H1 (cell line): ENCODE results near the gene NRXN3. TPM values are rescaled to one million over a fixed set of nuclear protein-coding genes. Genes with fewer than 3 reads are reported as not detected.

Source experiments
- CTCF ChIA-PET: fragments of 300-600 bp; sonication (Branson Sonifier 250); formaldehyde crosslinking; loops from one replicate; lab custom pipeline; 2021; ENCODE audit not compliant: partially characterized antibody; lab: Charles Lee
- POLR2A ChIA-PET: fragments of 300-600 bp; sonication (Branson Sonifier 250); formaldehyde crosslinking; loops from one replicate; lab custom pipeline; 2021; ENCODE audit warnings: inconsistent platforms; ENCODE audit not compliant: partially characterized antibody; lab: Charles Lee
- DNase-seq, 2 experiments: peaks; one replicate each; pipeline versions ENCODE4 v3.0.0 to v3.0.0-alpha.2; 2010 to 2022; ENCODE audit warnings: low spot score in 2 of 2, low read depth in 1 of 2, mixed read lengths in 1 of 2
- FAIRE-seq: peaks from 2 replicates; lab custom pipeline; 2011; peaks lifted over from hg19 to GRCh38; lab: Jason Lieb, UNC
- H2AFZ ChIP-seq: 2 replicates; pipeline ENCODE4 v1.8.1; 2012; ENCODE audit warnings: low read length, inconsistent platforms
- H2AK5ac ChIP-seq: 2 replicates; pipeline ENCODE4 v1.6.1; 2013; ENCODE audit warnings: low read depth, low read length
- H2BK120ac ChIP-seq: replicated peaks from 2 replicates; pipeline ENCODE3; 2013; ENCODE audit warnings: low read depth, low read length, inconsistent platforms
- H2BK12ac ChIP-seq: 2 replicates; pipeline ENCODE4 v1.6.1; 2013; ENCODE audit warnings: low read depth, low read length
- H2BK15ac ChIP-seq: 2 replicates; pipeline ENCODE4 v1.6.1; 2013; ENCODE audit warnings: low read length
- H2BK20ac ChIP-seq: 2 replicates; pipeline ENCODE4 v1.6.1; 2013; ENCODE audit warnings: low read length
- H2BK5ac ChIP-seq: 2 replicates; pipeline ENCODE4 v1.6.1; 2013; ENCODE audit warnings: low read depth, low read length
- H3K14ac ChIP-seq: 2 replicates; pipeline ENCODE4 v1.6.1; 2013; ENCODE audit warnings: inconsistent platforms; ENCODE audit not compliant: insufficient read length
- H3K18ac ChIP-seq: 2 replicates; pipeline ENCODE4 v1.6.1; 2013; ENCODE audit warnings: low read length; ENCODE audit errors: extremely low read depth
- H3K23ac ChIP-seq: 2 replicates; pipeline ENCODE4 v1.6.1; 2013; ENCODE audit warnings: inconsistent platforms; ENCODE audit not compliant: insufficient read length
- H3K23me2 ChIP-seq: 2 replicates; pipeline ENCODE4 v1.6.1; 2013; ENCODE audit warnings: low read depth, low read length
- H3K27ac ChIP-seq: 2 replicates; pipeline ENCODE4 v1.6.1; 2011; ENCODE audit warnings: low read depth, low read length, inconsistent platforms
- H3K27me3 ChIP-seq, 4 experiments: replicated peaks in 1 of 4; 1 replicate in 1 of 4; 2 replicates in 3 of 4; pipeline versions ENCODE4 v1.6.1 to v1.8.1; 2011 to 2013; ENCODE audit warnings: low read length in 3 of 4, mild to moderate bottlenecking in 3 of 4, inconsistent platforms in 2 of 4, mixed read lengths in 2 of 4, moderate library complexity in 1 of 4; ENCODE audit not compliant: control insufficient read depth in 3 of 4, insufficient read depth in 3 of 4; ENCODE audit errors: extremely low read depth in 1 of 4
- H3K36me3 ChIP-seq, 4 experiments: 2 replicates each; pipeline versions ENCODE4 v1.6.1 to v1.8.1; 2011 to 2013; ENCODE audit warnings: mild to moderate bottlenecking in 4 of 4, low read length in 3 of 4, moderate library complexity in 2 of 4, control low read depth in 1 of 4, inconsistent platforms in 1 of 4; ENCODE audit not compliant: insufficient read depth in 4 of 4, control insufficient read depth in 2 of 4
- H3K4ac ChIP-seq: replicated peaks from 2 replicates; pipeline ENCODE3; 2013; ENCODE audit warnings: low read length, low read depth, mixed read lengths, inconsistent platforms; ENCODE audit not compliant: insufficient read length
- H3K4me1 ChIP-seq, 4 experiments: replicated peaks in 1 of 4; 1 replicate in 1 of 4; 2 replicates in 3 of 4; pipeline versions ENCODE4 v1.6.1 to v1.8.1; 2011 to 2013; ENCODE audit warnings: low read length in 3 of 4, inconsistent platforms in 2 of 4, mixed read lengths in 1 of 4; ENCODE audit not compliant: insufficient read depth in 4 of 4, control insufficient read depth in 3 of 4
- H3K4me2 ChIP-seq, 2 experiments: 2 replicates each; pipeline versions ENCODE4 v1.6.1 to v1.8.1; 2011 to 2013; ENCODE audit warnings: low read depth in 2 of 2, low read length in 2 of 2, control low read depth in 1 of 2, inconsistent platforms in 1 of 2, mild to moderate bottlenecking in 1 of 2; ENCODE audit not compliant: insufficient read depth in 1 of 2
- H3K4me3 ChIP-seq, 4 experiments: fragments of 200-600, 300-600 bp in 1 of 4; sonication (generic), shearing (Covaris generic), sonication (Bioruptor Twin) in 1 of 4; 2 replicates each; pipeline versions ENCODE4 v1.5.1 to v1.8.1; 2011 to 2016; ENCODE audit warnings: low read length in 4 of 4, low read depth in 3 of 4, control low read depth in 2 of 4, inconsistent platforms in 2 of 4, mild to moderate bottlenecking in 2 of 4, mixed read lengths in 1 of 4, moderate library complexity in 1 of 4; ENCODE audit not compliant: insufficient read depth in 2 of 4; ENCODE audit errors: extremely low read depth in 1 of 4
- H3K56ac ChIP-seq: replicated peaks from 2 replicates; pipeline ENCODE3; 2013; ENCODE audit warnings: low read depth, mild to moderate bottlenecking, mixed read lengths, low read length, inconsistent platforms; ENCODE audit not compliant: insufficient read length
- H3K79me1 ChIP-seq: 2 replicates; pipeline ENCODE4 v1.6.1; 2013; ENCODE audit warnings: low read depth, low read length, control low read depth
- H3K79me2 ChIP-seq, 2 experiments: 2 replicates each; pipeline versions ENCODE4 v1.6.1 to v1.8.1; 2012 to 2013; ENCODE audit warnings: low read length in 2 of 2, mild to moderate bottlenecking in 2 of 2, inconsistent platforms in 1 of 2; ENCODE audit not compliant: insufficient read depth in 2 of 2, control insufficient read depth in 1 of 2
- H3K9ac ChIP-seq, 4 experiments: replicated peaks in 1 of 4; 1 replicate in 1 of 4; 2 replicates in 3 of 4; pipeline versions ENCODE4 v1.6.1 to v1.8.1; 2011 to 2013; ENCODE audit warnings: low read depth in 3 of 4, low read length in 3 of 4, control low read depth in 2 of 4, mild to moderate bottlenecking in 2 of 4, moderate library complexity in 2 of 4, inconsistent platforms in 1 of 4; ENCODE audit errors: extremely low read depth in 1 of 4
- H3K9me3 ChIP-seq, 2 experiments: 2 replicates each; pipeline versions ENCODE4 v1.6.1 to v1.8.1; 2012 to 2013; ENCODE audit warnings: mild to moderate bottlenecking in 2 of 2, moderate library complexity in 2 of 2, control low read depth in 1 of 2, inconsistent platforms in 1 of 2, low read depth in 1 of 2, low read length in 1 of 2, mixed read lengths in 1 of 2; ENCODE audit not compliant: insufficient read depth in 2 of 2
- H4K20me1 ChIP-seq, 2 experiments: replicated peaks in 1 of 2; 2 replicates each; pipeline versions ENCODE3 to v1.8.1; 2011 to 2013; ENCODE audit warnings: inconsistent platforms in 2 of 2, low read length in 2 of 2, mild to moderate bottlenecking in 1 of 2; ENCODE audit not compliant: insufficient read depth in 2 of 2, control insufficient read depth in 1 of 2
- H4K5ac ChIP-seq: 2 replicates; pipeline ENCODE4 v1.6.1; 2013; ENCODE audit warnings: low read length, low read depth, mixed read lengths, inconsistent platforms; ENCODE audit not compliant: insufficient read length
- H4K8ac ChIP-seq: 2 replicates; pipeline ENCODE4 v1.8.0; 2013; ENCODE audit warnings: mild to moderate bottlenecking, moderate library complexity, low read length, inconsistent platforms; ENCODE audit not compliant: insufficient read depth; ENCODE audit errors: extremely low read depth
- H4K91ac ChIP-seq: replicated peaks from 2 replicates; pipeline ENCODE3; 2013; ENCODE audit warnings: low read length, mixed read lengths, inconsistent platforms; ENCODE audit not compliant: insufficient read length
- BCL11A ChIP-seq, 2 experiments: IDR thresholded peaks; one replicate each; pipeline ENCODE4 v1.6.1; 2011; ENCODE audit warnings: low read depth in 2 of 2, low read length in 2 of 2, mild to moderate bottlenecking in 2 of 2
- BRCA1 ChIP-seq: IDR thresholded peaks from 2 replicates; pipeline ENCODE4 v1.6.1; 2012; ENCODE audit warnings: low read depth, low read length, improper control_type of control experiment
- CHD2 ChIP-seq: IDR thresholded peaks from 2 replicates; pipeline ENCODE4 v1.6.1; 2012; ENCODE audit warnings: low read length, improper control_type of control experiment
- JUND ChIP-seq: IDR thresholded peaks from 2 replicates; pipeline ENCODE4 v1.6.1; 2011; ENCODE audit warnings: mild to moderate bottlenecking, improper control_type of control experiment, low read length
- NANOG ChIP-seq: IDR thresholded peaks from 2 replicates; pipeline ENCODE4 v1.6.1; 2011; ENCODE audit warnings: low read length, low read depth, mild to moderate bottlenecking, inconsistent platforms; ENCODE audit not compliant: insufficient read depth, poor library complexity, severe bottlenecking
- POLR2A ChIP-seq, 2 experiments: IDR thresholded peaks; 1 replicate in 1 of 2; 2 replicates in 1 of 2; pipeline ENCODE4 v1.6.1; 2011; ENCODE audit warnings: low read depth in 2 of 2, low read length in 2 of 2, mild to moderate bottlenecking in 2 of 2; ENCODE audit errors: control extremely low read depth in 1 of 2
- SP1 ChIP-seq: IDR thresholded peaks from 2 replicates; pipeline ENCODE4 v1.6.1; 2011; ENCODE audit warnings: low read depth, low read length
- TEAD4 ChIP-seq: IDR thresholded peaks from 2 replicates; pipeline ENCODE4 v1.6.1; 2012; ENCODE audit warnings: low read depth, low read length, inconsistent platforms, mixed read lengths
- YY1 ChIP-seq: IDR thresholded peaks from 2 replicates; pipeline ENCODE4 v1.6.1; 2011; ENCODE audit warnings: low read depth, mild to moderate bottlenecking, low read length
- polyA plus RNA-seq, 7 experiments: library from polyadenylated mRNA; depleted of rRNA in 3 of 7; stranded (reverse) in 5 of 7; unstranded in 2 of 7; fragments of >200 nt in 5 of 7; fragments of 200-250 nt in 2 of 7; gene quantifications; 1 replicate in 5 of 7; 2 replicates in 1 of 7; 4 replicates in 1 of 7; pipeline versions ENCODE4 v1.2.1 to v1.2.3, GENCODE V29; 2011 to 2013; ENCODE audit warnings: missing spikeins in 2 of 7, mixed read lengths in 2 of 7
- total RNA-seq: library from RNA; stranded (reverse); fragmentation: NEBNext Ultra II Directional; extraction: Animal tissue kit (Norgen Biotek cat#: 25700); gene quantifications from 2 replicates; pipeline ENCODE4 v1.2.1, GENCODE V29; 2021

Gene NRXN3
- total and polyA plus RNA-seq, 2 of the 8 experiments (the other 6 are each of a cell fraction or from before 2014, with no cell fraction given), result 2.6 to 4.1 TPM

- Histone ChIP-seq H3K4me3 (no peak overlapping the region), H3K56ac (no peak overlapping the region), H3K4ac (no peak overlapping the region), H3K23me2 (no peaks in the 10 kb centered on the region), H4K5ac (no peak overlapping the region), H2BK20ac (no peak overlapping the region), H3K18ac (no peak overlapping the region), H3K27me3 (no peaks in the 10 kb centered on the region), H2BK15ac (no peak overlapping the region), H4K91ac (no peak overlapping the region), H3K14ac (no peak overlapping the region), H3K23ac (no peak overlapping the region), H2AK5ac (no peak overlapping the region), H3K79me1 (no peaks in the 10 kb centered on the region), H4K20me1 (no peaks in the 10 kb centered on the region), H3K4me2 (no peak overlapping the region), H2BK12ac (no peak overlapping the region), H2BK5ac (no peak overlapping the region), H3K79me2 (no peaks in the 10 kb centered on the region), H3K9ac (no peak overlapping the region), H3K9me3 (no peaks in the 10 kb centered on the region), H2BK120ac (no peak overlapping the region), H4K8ac (no peak overlapping the region), H3K4me1 (peaks cover 0 to 6% (median 2%) of the 10 kb centered on the region in 4 experiments; a peak in 3 of 7 replicates), H2AFZ (no peak overlapping the region), H3K36me3 (no peaks in the 10 kb centered on the region), H3K27ac (no peak overlapping the region)
- POLR2A ChIA-PET, result no interaction called here
- no peak for DNase-seq
- no peak for TF ChIP-seq NANOG
- TF ChIP-seq BCL11A (IDR thresholded peaks at IDR 0.05; ENCODE audit: low read depth in 2 of 2, low read length in 2 of 2), result no peak
- no peak for TF ChIP-seq JUND
- no peak for TF ChIP-seq POLR2A (IDR thresholded peaks at IDR 0.05; ENCODE audit: control extremely low read depth in 1 of 2, low read depth in 2 of 2, low read length in 2 of 2)
- TF ChIP-seq BRCA1, result no peak
- TF ChIP-seq YY1, result no peak
- TF ChIP-seq TEAD4, result no peak
- no peak for TF ChIP-seq SP1
- TF ChIP-seq CHD2, result no peak
- FAIRE-seq, result no peak
- CTCF ChIA-PET, result interaction anchor here (0.6 to 1.5 kb wide), 2 partner anchors 10 to 195 kb away, joined by 3 read pairs; no protein-coding TSS in a partner anchor
These were observed 1034.4 kb downstream of the NRXN3 start for GRCh38 chr14:79204591-79204990.
